Measurements from ENCODE around the gene PTPRCAP.

DNA sequence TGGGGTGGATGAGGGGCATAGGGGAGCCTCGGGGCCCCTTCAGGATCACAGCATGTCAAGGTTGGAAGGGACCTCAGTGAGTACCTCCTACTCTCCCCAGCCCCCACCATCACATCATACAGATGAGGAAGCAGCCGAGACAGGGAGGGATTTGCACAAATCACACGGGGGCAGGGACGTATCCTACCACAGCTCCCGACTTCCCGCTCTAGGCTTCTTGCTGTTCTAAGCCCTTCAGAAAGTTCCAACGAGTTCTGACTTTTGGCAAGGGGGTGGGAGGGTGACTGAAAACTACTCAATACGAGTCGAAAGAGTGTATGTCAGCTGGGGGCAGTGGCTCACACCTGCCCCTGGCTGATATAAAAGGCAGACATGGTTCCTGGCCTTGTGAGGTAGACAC, 50.4 kb downstream of the PTPRCAP start:
- TF ChIP-seq, protein P1, sequence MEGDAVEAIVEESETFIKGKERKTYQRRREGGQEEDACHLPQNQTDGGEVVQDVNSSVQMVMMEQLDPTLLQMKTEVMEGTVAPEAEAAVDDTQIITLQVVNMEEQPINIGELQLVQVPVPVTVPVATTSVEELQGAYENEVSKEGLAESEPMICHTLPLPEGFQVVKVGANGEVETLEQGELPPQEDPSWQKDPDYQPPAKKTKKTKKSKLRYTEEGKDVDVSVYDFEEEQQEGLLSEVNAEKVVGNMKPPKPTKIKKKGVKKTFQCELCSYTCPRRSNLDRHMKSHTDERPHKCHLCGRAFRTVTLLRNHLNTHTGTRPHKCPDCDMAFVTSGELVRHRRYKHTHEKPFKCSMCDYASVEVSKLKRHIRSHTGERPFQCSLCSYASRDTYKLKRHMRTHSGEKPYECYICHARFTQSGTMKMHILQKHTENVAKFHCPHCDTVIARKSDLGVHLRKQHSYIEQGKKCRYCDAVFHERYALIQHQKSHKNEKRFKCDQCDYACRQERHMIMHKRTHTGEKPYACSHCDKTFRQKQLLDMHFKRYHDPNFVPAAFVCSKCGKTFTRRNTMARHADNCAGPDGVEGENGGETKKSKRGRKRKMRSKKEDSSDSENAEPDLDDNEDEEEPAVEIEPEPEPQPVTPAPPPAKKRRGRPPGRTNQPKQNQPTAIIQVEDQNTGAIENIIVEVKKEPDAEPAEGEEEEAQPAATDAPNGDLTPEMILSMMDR (IDR thresholded peaks at IDR 0.05; ENCODE audit: low read depth, low read length), result no peak
- TF ChIP-seq, protein P2, sequence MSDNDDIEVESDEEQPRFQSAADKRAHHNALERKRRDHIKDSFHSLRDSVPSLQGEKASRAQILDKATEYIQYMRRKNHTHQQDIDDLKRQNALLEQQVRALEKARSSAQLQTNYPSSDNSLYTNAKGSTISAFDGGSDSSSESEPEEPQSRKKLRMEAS (IDR thresholded peaks at IDR 0.05; ENCODE audit: low read depth, low read length), result no peak
- no peak for TF ChIP-seq POLR2A (IDR thresholded peaks at IDR 0.05; ENCODE audit: extremely low read depth, insufficient read length)

Measured in NB4 (cell line).